Measurements from ENCODE around the gene EFCC1. TPM values are rescaled to one million over a fixed set of nuclear protein-coding genes. Genes with fewer than 3 reads are reported as not detected.

The EFCC1 gene
- total RNA-seq, 2 donors from 2014 or later = 0.31 to 0.93 TPM

- 94% methylated on average over 1 of the region's 1 CpG; no CpG with 5 or more reads in 1 of the 2 experiments for WGBS, 2 experiments (ENCODE audit: insufficient coverage in 1 of 2, insufficient read length in 1 of 2)
- no peak for TF ChIP-seq CTCF (conservative IDR thresholded peaks at IDR 0.05)
- Mint-ChIP-seq H3K36me3 (ENCODE audit: low read depth) (no peaks in the 10 kb centered on the region), H3K9me3 (peaks cover 12% of the 10 kb centered on the region), H3K27ac (no peak overlapping the region), H3K4me3 (no peak overlapping the region), H3K4me1 (no peaks in the 10 kb centered on the region), H3K27me3 (ENCODE audit: insufficient read depth) (peaks cover 64% of the 10 kb centered on the region)
- Histone ChIP-seq H3K4me1 (ENCODE audit: control insufficient read depth, insufficient read depth, low read length) (peaks cover 3% of the 10 kb centered on the region), H3K27ac (ENCODE audit: low read depth, low read length) (no peak overlapping the region), H3K9ac (ENCODE audit: extremely low read depth, low read length, poor library complexity, severe bottlenecking) (no peak overlapping the region), H3K4me3 (ENCODE audit: low read length) (no peak overlapping the region), H3K9me3 (ENCODE audit: control insufficient read depth, low read length) (no peaks in the 10 kb centered on the region), H3K36me3 (ENCODE audit: control insufficient read depth, insufficient read depth, low read length) (no peaks in the 10 kb centered on the region), H3K27me3 (ENCODE audit: control insufficient read depth, insufficient read depth, low read length, poor library complexity, severe bottlenecking) (peaks cover 24% of the 10 kb centered on the region)
- no peak for DNase-seq
Measured at GRCh38 chr3:129023008-129023358, 21.9 kb downstream of the EFCC1 start.

GRCh38 chr3:129023909-129024308 is 22.8 kb downstream of the EFCC1 start:
- H3K27ac Mint-ChIP-seq = no peak overlapping the region
- Histone ChIP-seq H3K9ac (ENCODE audit: extremely low read depth, low read length, poor library complexity, severe bottlenecking) (no peak overlapping the region), H3K36me3 (ENCODE audit: control insufficient read depth, insufficient read depth, low read length) (no peaks in the 10 kb centered on the region), H3K27me3 (ENCODE audit: control insufficient read depth, insufficient read depth, low read length, poor library complexity, severe bottlenecking) (peaks cover 24% of the 10 kb centered on the region), H3K27ac (ENCODE audit: low read depth, low read length) (no peak overlapping the region), H3K4me3 (ENCODE audit: low read length) (no peak overlapping the region), H3K9me3 (ENCODE audit: control insufficient read depth, low read length) (no peaks in the 10 kb centered on the region), H3K4me1 (ENCODE audit: control insufficient read depth, insufficient read depth, low read length) (no peaks in the 10 kb centered on the region)
- WGBS, 2 experiments (ENCODE audit: insufficient coverage in 1 of 2, insufficient read length in 1 of 2) = 83 to 98% methylated on average over 1 to 2 of the region's 2 CpGs
- H3K36me3 Mint-ChIP-seq (ENCODE audit: low read depth) = no peaks in the 10 kb centered on the region
- peak; percentile 30 for DNase-seq
- no peak overlapping the region for H3K4me3 Mint-ChIP-seq
- peaks cover 67% of the 10 kb centered on the region for H3K27me3 Mint-ChIP-seq (ENCODE audit: insufficient read depth)
- H3K4me1 Mint-ChIP-seq = no peaks in the 10 kb centered on the region
- peak; percentile 60 for TF ChIP-seq CTCF (conservative IDR thresholded peaks at IDR 0.05)
- H3K9me3 Mint-ChIP-seq = peaks cover 12% of the 10 kb centered on the region

GRCh38 chr3:129025108-129025507 is 24.0 kb downstream of the EFCC1 start:
- Histone ChIP-seq H3K4me3 (ENCODE audit: low read length) (no peak overlapping the region), H3K27me3 (ENCODE audit: control insufficient read depth, insufficient read depth, low read length, poor library complexity, severe bottlenecking) (peaks cover 24% of the 10 kb centered on the region), H3K9ac (ENCODE audit: extremely low read depth, low read length, poor library complexity, severe bottlenecking) (no peak overlapping the region), H3K36me3 (ENCODE audit: control insufficient read depth, insufficient read depth, low read length) (no peaks in the 10 kb centered on the region), H3K4me1 (ENCODE audit: control insufficient read depth, insufficient read depth, low read length) (no peaks in the 10 kb centered on the region), H3K9me3 (ENCODE audit: control insufficient read depth, low read length) (peaks cover under 1% of the 10 kb centered on the region), H3K27ac (ENCODE audit: low read depth, low read length) (no peak overlapping the region)
- Mint-ChIP-seq H3K27ac (no peak overlapping the region), H3K36me3 (ENCODE audit: low read depth) (no peaks in the 10 kb centered on the region), H3K4me3 (no peak overlapping the region), H3K27me3 (ENCODE audit: insufficient read depth) (peaks cover 69% of the 10 kb centered on the region), H3K9me3 (peaks cover 15% of the 10 kb centered on the region), H3K4me1 (no peaks in the 10 kb centered on the region)
- TF ChIP-seq CTCF (conservative IDR thresholded peaks at IDR 0.05) = no peak
- 91% methylated on average over 14 to 15 of the region's 15 CpGs for WGBS, 2 experiments (ENCODE audit: insufficient coverage in 1 of 2, insufficient read length in 1 of 2)
- peak; percentile 39 for DNase-seq

Data from endodermal cell (in vitro differentiated cells).